Lower leg skin (tissue), 4 donors: Measurements from ENCODE around the gene FBLN1. TPM values are rescaled to one million over a fixed set of nuclear protein-coding genes. Genes with fewer than 3 reads are reported as not detected.

ENCODE experiments used
- DNase-seq, 2 donors: peaks; one replicate each; pipeline ENCODE4 v3.0.0-alpha.2; 2019; ENCODE audit warnings: low spot score in 2 of 2
- H3K4me3 ChIP-seq: fragments of 200-600 bp; sonication (generic); 2 replicates; pipeline ENCODE4 v1.5.1; 2017; ENCODE audit warnings: mild to moderate bottlenecking, low read depth; ENCODE audit not compliant: poor library complexity, severe bottlenecking
- POLR2A ChIP-seq, 2 donors: fragments of 450-650 bp; IDR thresholded peaks; one replicate each; pipeline ENCODE4 v1.6.1; 2016 to 2017; ENCODE audit warnings: antibody characterized with exemption in 2 of 2, mild to moderate bottlenecking in 1 of 2, moderate library complexity in 1 of 2
- WGBS, 2 donors: methylation state at CpG; one replicate each; pipeline ENCODE4 v1.1.5; 2018; 5-methylcytosine and 5-hydroxymethylcytosine counted together
- intact Hi-C: fragments of 100-400 bp; cut with DNase I; formaldehyde crosslinking; loops from one replicate; pipeline ENCODE4 v1.15.0; 2023; ENCODE audit warnings: low total_unique reads
- total RNA-seq, 4 donors: library from RNA; depleted of rRNA; stranded (reverse); fragments of >200 nt; gene quantifications; one replicate each; pipeline ENCODE4 v1.1.0, GENCODE V29; 2016
- TF ChIP-seq, protein P1 (sequence below), 3 donors: fragments of 450-650 bp; IDR thresholded peaks; one replicate each; pipeline ENCODE4 v1.5.1; 2016; ENCODE audit warnings: antibody characterized with exemption in 3 of 3, mild to moderate bottlenecking in 3 of 3, moderate library complexity in 2 of 3

Gene FBLN1
- total RNA-seq, 4 donors from 2014 or later: 114 to 414 (median 163) TPM

DNA sequence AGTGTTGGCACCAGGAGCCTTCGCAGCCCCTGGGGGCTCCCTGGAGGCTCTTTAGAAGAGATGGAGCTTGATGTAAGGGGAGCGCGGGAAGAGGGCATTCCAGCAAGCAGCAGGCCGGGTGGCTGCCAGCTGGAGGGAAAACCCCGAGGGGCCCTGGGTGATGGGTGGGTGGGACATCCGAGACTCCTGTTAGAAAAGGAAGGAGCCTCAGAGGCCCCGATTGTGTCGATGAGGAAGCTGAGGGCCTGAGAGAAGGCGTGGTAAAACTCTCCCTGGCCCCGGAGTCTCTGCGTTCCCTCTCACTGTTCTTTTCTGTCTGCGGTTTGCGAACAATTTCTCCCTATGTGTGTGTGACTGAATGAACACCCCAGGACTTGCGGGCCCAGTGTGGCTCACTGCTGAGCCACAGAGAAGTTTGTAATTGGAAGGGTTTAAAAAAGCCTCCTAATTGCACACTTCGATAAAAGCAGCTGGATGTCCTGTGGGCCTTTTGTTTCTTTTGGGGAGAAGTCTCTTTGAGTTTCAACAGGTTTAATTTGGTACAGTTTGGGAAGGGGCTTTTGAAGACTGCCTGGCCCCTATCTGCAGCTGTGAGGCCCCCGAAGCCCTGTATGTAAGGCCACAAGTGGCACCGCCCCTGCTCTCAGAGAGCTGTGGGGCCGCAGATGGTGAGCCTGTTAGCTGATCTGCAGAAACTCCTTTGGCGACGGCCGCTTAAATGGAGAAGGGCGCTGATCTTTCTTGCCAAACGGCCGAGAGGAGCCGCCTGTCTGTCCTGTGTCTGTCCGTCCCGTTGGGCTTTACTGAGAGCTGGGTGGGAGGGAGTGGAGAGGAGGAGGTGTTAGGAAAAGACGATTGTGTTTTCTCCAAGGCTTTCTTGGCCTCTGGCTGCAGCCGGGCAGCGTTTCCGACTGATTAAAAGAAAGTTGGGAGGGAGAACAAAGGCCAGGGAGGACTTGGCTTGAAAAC is 2.0 kb downstream of the FBLN1 start:
- TF ChIP-seq, protein P1, sequence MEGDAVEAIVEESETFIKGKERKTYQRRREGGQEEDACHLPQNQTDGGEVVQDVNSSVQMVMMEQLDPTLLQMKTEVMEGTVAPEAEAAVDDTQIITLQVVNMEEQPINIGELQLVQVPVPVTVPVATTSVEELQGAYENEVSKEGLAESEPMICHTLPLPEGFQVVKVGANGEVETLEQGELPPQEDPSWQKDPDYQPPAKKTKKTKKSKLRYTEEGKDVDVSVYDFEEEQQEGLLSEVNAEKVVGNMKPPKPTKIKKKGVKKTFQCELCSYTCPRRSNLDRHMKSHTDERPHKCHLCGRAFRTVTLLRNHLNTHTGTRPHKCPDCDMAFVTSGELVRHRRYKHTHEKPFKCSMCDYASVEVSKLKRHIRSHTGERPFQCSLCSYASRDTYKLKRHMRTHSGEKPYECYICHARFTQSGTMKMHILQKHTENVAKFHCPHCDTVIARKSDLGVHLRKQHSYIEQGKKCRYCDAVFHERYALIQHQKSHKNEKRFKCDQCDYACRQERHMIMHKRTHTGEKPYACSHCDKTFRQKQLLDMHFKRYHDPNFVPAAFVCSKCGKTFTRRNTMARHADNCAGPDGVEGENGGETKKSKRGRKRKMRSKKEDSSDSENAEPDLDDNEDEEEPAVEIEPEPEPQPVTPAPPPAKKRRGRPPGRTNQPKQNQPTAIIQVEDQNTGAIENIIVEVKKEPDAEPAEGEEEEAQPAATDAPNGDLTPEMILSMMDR (IDR thresholded peaks at IDR 0.05): no peak
- TF ChIP-seq POLR2A (IDR thresholded peaks at IDR 0.05): no peak
- intact Hi-C loops: no loop called here
- DNase-seq: peak in 1 of 2 donors; percentile 16
- 21 to 27% methylated on average over 31 of the region's 31 CpGs for WGBS, 2 donors
- H3K4me3 ChIP-seq: peak overlapping the region; percentile 52

DNA sequence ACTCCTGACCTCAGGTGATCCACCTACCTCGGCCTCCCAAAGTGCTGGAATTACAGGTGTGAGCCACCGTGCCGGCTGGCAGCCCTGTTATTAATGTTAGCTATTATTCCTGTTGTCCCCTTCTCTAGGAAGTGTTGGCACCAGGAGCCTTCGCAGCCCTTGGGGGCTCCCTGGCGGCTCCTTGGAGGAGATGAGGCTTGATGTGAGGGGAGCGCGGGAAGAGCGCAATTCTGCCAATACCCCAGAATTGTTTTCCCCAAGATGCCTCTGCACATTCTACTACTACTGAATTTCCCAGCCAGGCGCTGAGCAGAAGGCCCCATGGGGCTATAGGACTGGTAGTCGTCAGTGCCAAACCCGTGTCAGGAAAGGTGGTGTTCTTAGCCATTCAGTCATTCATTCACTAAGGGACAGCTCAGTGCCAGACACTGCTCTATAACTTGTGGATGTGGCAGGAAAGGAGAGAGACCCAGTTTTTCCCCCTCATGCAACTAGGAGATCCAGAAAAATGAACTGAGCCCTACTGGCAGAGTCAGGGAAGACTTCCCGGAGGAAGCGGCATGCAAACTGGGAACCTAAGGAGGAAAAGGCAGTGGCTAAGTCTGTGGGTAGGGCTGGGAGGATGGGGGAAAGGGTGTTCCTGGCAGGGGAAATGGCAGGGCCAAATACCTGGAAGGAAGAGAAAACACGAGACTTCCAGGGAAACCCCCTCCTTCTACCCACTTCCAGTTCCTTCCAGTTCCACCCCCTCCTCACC is 3.5 kb downstream of the FBLN1 start:
- H3K4me3 ChIP-seq: no peak overlapping the region
- intact Hi-C loops: no loop called here
- 76 to 78% methylated on average over 14 of the region's 14 CpGs for WGBS, 2 donors
- TF ChIP-seq, protein P1 (IDR thresholded peaks at IDR 0.05): no peak
- no peak for TF ChIP-seq POLR2A (IDR thresholded peaks at IDR 0.05)
- DNase-seq: no peak

DNA sequence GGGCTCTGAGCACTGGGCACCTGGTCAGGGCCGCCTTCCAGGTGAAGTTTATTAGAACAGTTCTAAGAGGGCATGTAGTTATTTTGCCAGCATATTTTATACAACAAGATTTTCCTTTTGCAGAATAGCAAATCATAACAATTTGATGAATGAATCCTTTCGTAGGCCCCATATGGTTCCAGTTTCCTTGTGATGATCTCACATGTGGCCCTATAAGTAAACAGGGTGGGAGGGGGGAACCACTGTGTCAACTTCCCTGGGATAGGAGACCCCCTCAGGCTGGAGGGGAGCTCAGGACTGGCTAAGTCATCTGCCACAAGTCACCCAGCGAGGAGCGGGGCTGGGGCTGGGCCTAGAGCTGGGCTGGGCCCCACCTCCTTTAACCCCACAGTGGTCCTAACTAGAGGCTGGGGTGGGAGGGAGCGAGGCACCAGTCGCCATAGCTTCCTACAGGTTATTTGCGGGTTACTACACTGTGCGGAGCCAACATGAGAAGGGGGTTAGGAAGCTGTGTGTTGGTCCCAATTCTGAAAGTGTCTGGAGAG is 4.2 kb downstream of the FBLN1 start:
- no peak for DNase-seq
- WGBS, 2 donors: 65 to 80% methylated on average over 8 of the region's 8 CpGs
- H3K4me3 ChIP-seq: no peak overlapping the region
- no peak for TF ChIP-seq POLR2A (IDR thresholded peaks at IDR 0.05)
- TF ChIP-seq, protein P1 (IDR thresholded peaks at IDR 0.05): no peak
- intact Hi-C loops: no loop called here

DNA sequence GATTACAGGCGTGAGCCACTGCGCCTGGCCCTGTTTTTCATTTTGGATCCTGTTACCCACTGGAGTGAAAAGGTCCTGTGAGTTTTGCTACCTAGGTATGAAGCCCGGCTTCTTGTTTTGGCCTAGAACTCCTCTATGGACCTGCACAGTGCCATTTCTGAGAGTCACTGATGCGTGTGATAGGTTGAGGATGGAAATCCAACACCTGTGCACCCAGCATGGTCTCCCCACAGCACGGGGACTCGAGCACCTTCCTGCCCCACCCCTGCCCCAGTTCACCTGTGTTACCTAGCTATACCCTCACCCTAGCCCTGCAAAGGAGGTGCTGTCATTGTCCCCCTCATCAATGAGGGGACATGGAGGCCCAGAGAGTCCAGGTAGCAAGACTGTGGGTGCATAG is 5.1 kb downstream of the FBLN1 start:
- H3K4me3 ChIP-seq: no peak overlapping the region
- intact Hi-C loops: no loop called here
- 77 to 90% methylated on average over 6 of the region's 6 CpGs for WGBS, 2 donors

DNA sequence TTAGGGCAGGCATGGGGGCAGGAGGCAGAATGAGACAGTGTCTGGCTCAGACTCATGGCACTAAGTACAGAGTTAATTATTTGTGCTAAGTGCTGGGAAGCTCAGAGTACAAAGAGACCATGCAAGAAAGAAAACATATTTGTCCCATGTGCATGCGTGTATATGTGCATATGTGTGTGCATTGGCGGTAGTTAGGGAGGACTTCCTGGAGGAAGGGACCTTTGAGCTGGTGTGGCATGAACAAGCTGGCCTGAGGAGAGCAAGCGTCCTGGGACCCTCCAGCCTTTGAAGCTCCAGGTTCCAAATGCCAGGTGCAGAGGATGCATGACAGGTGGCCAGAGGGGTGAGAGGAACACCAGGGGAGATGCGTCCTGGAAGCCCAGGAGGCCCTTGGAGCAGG is 6.1 kb downstream of the FBLN1 start:
- intact Hi-C loops: no loop called here
- WGBS, 2 donors: 77 to 88% methylated on average over 4 of the region's 4 CpGs
- no peak overlapping the region for H3K4me3 ChIP-seq
- no peak for DNase-seq
- TF ChIP-seq POLR2A (IDR thresholded peaks at IDR 0.05): no peak
- TF ChIP-seq, protein P1 (IDR thresholded peaks at IDR 0.05): no peak

More for the DNA sequence above, 5.1 kb downstream of the FBLN1 start:
- no peak for TF ChIP-seq POLR2A (IDR thresholded peaks at IDR 0.05)
- TF ChIP-seq, protein P1 (IDR thresholded peaks at IDR 0.05): no peak
- no peak for DNase-seq
